ENCODE measurements around the gene GPHN. TPM values are rescaled to one million over a fixed set of nuclear protein-coding genes. Genes with fewer than 3 reads are reported as not detected.

GPHN gene
- total RNA-seq, 4 donors from 2014 or later, result 10.7 to 47.0 (median 28.2) TPM

DNA sequence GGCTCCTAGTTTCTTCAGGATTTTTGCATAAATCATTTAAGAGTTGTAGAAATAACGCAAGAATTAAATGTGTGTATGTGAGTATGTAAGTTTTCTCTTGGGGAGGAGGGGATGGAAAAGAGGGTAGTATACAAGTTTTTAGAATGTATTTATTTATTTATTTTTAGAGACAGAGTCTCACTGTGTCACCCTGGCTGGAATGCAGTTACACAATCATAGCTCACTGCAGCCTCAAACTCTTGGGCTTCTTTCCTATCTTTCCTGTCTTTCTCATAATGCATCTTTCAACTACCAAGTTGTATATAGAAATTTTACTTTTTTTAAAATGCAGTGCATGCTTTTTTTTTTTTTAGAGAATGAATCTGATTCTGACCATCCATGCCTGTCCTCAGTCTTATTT is 412.2 kb downstream of the GPHN start:
- H3K27me3 ChIP-seq, result no peaks in the 10 kb centered on the region
- no peaks in the 10 kb centered on the region for H3K4me1 ChIP-seq
- no peak overlapping the region for H3K27ac ChIP-seq
- DNase-seq, result no peak
- no peak overlapping the region for H3K4me3 ChIP-seq
- no peaks in the 10 kb centered on the region for H3K9me3 ChIP-seq
- no peaks in the 10 kb centered on the region for H3K36me3 ChIP-seq
- TF ChIP-seq, protein P1, sequence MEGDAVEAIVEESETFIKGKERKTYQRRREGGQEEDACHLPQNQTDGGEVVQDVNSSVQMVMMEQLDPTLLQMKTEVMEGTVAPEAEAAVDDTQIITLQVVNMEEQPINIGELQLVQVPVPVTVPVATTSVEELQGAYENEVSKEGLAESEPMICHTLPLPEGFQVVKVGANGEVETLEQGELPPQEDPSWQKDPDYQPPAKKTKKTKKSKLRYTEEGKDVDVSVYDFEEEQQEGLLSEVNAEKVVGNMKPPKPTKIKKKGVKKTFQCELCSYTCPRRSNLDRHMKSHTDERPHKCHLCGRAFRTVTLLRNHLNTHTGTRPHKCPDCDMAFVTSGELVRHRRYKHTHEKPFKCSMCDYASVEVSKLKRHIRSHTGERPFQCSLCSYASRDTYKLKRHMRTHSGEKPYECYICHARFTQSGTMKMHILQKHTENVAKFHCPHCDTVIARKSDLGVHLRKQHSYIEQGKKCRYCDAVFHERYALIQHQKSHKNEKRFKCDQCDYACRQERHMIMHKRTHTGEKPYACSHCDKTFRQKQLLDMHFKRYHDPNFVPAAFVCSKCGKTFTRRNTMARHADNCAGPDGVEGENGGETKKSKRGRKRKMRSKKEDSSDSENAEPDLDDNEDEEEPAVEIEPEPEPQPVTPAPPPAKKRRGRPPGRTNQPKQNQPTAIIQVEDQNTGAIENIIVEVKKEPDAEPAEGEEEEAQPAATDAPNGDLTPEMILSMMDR (IDR thresholded peaks at IDR 0.05), result no peak
- no peak for TF ChIP-seq POLR2A (IDR thresholded peaks at IDR 0.05)

DNA sequence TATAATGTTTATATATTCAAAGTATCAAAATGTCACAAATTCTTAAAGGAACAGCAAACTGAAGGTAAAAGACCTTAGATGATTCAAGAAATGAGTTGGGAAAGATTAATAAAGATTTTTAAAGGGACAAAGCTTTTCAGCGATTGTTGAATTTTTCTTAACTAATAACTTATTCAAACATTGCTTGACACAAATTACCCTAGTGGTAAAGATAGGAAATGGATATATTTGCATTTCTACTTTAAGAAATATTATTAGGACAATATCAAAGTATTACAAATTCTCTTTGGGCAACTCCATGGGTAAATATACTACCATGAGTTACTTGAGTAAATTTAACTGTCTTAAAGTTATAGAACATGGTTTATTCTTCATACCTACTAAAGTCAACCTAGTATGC is 415.3 kb downstream of the GPHN start:
- H3K36me3 ChIP-seq, result no peaks in the 10 kb centered on the region

DNA sequence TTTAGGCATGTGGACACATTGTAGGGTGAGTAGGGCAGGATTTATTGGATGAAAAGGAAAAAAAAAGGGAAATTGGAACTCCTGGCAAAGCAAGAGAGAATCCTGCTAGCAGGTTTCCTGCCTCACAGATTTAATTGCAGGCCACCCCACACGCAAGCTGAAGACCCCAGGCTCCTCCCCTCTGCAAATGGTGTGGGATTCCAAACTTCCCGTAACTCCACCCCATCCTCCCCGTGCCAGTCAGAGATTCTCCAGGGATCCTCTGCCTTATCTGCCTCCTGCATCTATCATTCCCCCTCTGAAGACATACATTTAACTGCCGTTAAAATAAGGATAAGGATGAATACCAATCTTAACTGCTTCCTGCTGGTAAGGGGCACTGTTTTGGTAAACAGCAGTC is 431.5 kb downstream of the GPHN start:
- TF ChIP-seq POLR2A (IDR thresholded peaks at IDR 0.05), result no peak
- TF ChIP-seq, protein P1 (IDR thresholded peaks at IDR 0.05), result no peak
- Histone ChIP-seq H3K4me3 (no peak overlapping the region), H3K4me1 (no peaks in the 10 kb centered on the region), H3K27me3 (no peaks in the 10 kb centered on the region), H3K36me3 (peaks cover 0 to 5% (median 0%) of the 10 kb centered on the region in 3 donors), H3K9me3 (peaks cover 0 to 25% (median 5%) of the 10 kb centered on the region in 4 donors), H3K27ac (no peak overlapping the region)
- DNase-seq, result no peak

More for the DNA sequence above, 415.3 kb downstream of the GPHN start:
- Histone ChIP-seq H3K4me3 (no peak overlapping the region), H3K27ac (no peak overlapping the region), H3K9me3 (no peaks in the 10 kb centered on the region), H3K4me1 (no peaks in the 10 kb centered on the region), H3K27me3 (no peaks in the 10 kb centered on the region)
- TF ChIP-seq POLR2A (IDR thresholded peaks at IDR 0.05), result no peak
- TF ChIP-seq, protein P1 (IDR thresholded peaks at IDR 0.05), result peak in 1 of 6 experiments; percentile 8
- no peak for DNase-seq

DNA sequence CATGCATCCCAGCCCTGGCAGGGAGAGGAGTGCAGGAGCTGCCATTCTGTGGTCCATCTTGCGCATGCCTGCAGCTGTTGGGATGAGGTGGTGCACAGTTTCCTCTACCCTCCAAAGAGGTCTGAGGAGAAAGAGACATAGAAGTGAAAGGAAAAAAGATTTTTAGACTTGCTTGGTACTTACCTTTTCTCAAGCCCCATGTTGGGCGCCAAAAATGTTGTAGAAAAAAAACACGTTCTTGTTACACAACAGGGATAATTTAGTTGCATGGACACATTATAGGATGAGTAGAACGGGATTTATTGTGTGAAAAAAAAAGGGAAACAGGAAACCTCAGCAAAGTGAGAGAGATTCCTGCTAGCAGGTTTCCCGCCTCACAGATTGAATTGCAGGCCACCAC is 436.9 kb downstream of the GPHN start:
- Histone ChIP-seq H3K36me3 (peaks cover 0 to 26% (median 0%) of the 10 kb centered on the region in 3 donors), H3K9me3 (peaks cover 0 to 47% (median 8%) of the 10 kb centered on the region in 4 donors)
- DNase-seq, result no peak

DNA sequence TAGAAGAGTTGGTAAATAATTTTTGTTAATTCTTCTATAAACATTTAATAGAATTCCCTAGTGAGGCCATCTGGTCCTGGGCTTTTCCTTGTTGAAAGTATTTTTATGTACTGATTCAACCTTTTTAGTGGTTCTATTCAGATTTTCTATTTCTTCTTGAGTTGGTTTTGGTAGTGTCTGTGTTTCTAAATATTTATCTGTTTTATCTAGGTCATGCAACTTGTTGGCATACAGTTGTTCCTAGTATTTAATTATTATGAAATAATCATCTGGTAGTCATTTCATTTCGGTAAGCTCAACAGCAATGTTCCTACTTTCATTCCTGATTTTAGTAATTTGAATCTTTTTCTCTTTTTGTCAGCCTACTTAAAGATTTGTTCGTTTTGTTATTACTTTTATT is 447.2 kb downstream of the GPHN start:
- DNase-seq, result no peak
- Histone ChIP-seq H3K27ac (no peak overlapping the region), H3K36me3 (no peaks in the 10 kb centered on the region), H3K4me1 (no peaks in the 10 kb centered on the region), H3K4me3 (no peak overlapping the region), H3K27me3 (no peaks in the 10 kb centered on the region), H3K9me3 (peaks cover 0 to 24% (median 0%) of the 10 kb centered on the region in 4 donors)
- TF ChIP-seq, protein P1 (IDR thresholded peaks at IDR 0.05), result no peak
- TF ChIP-seq POLR2A (IDR thresholded peaks at IDR 0.05), result no peak

More for the DNA sequence above, 436.9 kb downstream of the GPHN start:
- TF ChIP-seq POLR2A (IDR thresholded peaks at IDR 0.05), result no peak
- TF ChIP-seq, protein P1 (IDR thresholded peaks at IDR 0.05), result no peak
- H3K27me3 ChIP-seq, result no peaks in the 10 kb centered on the region
- H3K27ac ChIP-seq, result no peak overlapping the region
- no peak overlapping the region for H3K4me3 ChIP-seq
- H3K4me1 ChIP-seq, result no peaks in the 10 kb centered on the region

All from Peyer's patch (tissue), 4 donors.